Fibroblast of the aortic adventitia (primary cell): ENCODE results near the gene TMEM170B. TPM values are rescaled to one million over a fixed set of nuclear protein-coding genes. Genes with fewer than 3 reads are reported as not detected.

Experiments used
- DNase-seq: peaks from one replicate; pipeline ENCODE4 v3.0.0-alpha.2; 2010; ENCODE audit warnings: low read depth
- H3K4me3 ChIP-seq: 2 replicates; pipeline ENCODE4 v1.5.1; 2011; ENCODE audit warnings: low read depth, mild to moderate bottlenecking, control low read depth, low read length, moderate library complexity
- CTCF ChIP-seq: IDR thresholded peaks from 2 replicates; pipeline ENCODE4 v1.5.1; 2011; ENCODE audit warnings: mild to moderate bottlenecking, low read length, control low read depth, inconsistent platforms; ENCODE audit not compliant: insufficient read depth
- total RNA-seq: library from RNA; depleted of rRNA; stranded (reverse); fragments of >200 nt; gene quantifications from 2 replicates; pipeline ENCODE4 v1.2.3, GENCODE V29; 2012; ENCODE audit warnings: low replicate concordance

The TMEM170B gene
- total RNA-seq, 1 donor, result 2.5 TPM

GRCh38 chr6:11580686-11581405 is 43.3 kb downstream of the TMEM170B start:
- no peak overlapping the region for H3K4me3 ChIP-seq
- no peak for TF ChIP-seq CTCF
- DNase-seq, result no peak

- TF ChIP-seq CTCF, result no peak
- peak; percentile 3 for DNase-seq
- H3K4me3 ChIP-seq, result no peak overlapping the region
Observed at GRCh38 chr6:11584244-11584643, 46.7 kb downstream of the TMEM170B start.

- peak; percentile 55 for TF ChIP-seq CTCF
- peak; percentile 83 for DNase-seq
- no peak overlapping the region for H3K4me3 ChIP-seq
Observed at GRCh38 chr6:11585426-11586016, 48.0 kb downstream of the TMEM170B start.

- no peak for DNase-seq
- no peak for TF ChIP-seq CTCF
- H3K4me3 ChIP-seq, result no peak overlapping the region
Observed at GRCh38 chr6:11586117-11586516, 48.6 kb downstream of the TMEM170B start.

GRCh38 chr6:11586536-11586935 is 49.0 kb downstream of the TMEM170B start:
- no peak for TF ChIP-seq CTCF
- no peak overlapping the region for H3K4me3 ChIP-seq

GRCh38 chr6:11589261-11589660 is 51.7 kb downstream of the TMEM170B start:
- H3K4me3 ChIP-seq, result no peak overlapping the region
- no peak for TF ChIP-seq CTCF
- peak; percentile 61 for DNase-seq

More at GRCh38 chr6:11586536-11586935, 49.0 kb downstream of the TMEM170B start:
- peak; percentile 76 for DNase-seq
